ENCODE data around the gene COL18A1. TPM values are rescaled to one million over a fixed set of nuclear protein-coding genes. Genes with fewer than 3 reads are reported as not detected.

Gene COL18A1
- total RNA-seq, 1 experiment from 2014 or later: 170 TPM

- no peaks in the 10 kb centered on the region for H3K9me3 Mint-ChIP-seq (ENCODE audit: unreplicated experiment)
- H3K4me3 ChIP-seq (ENCODE audit: low read depth, low read length): no peak overlapping the region
- ChIA-PET POLR2A (no interaction called here), CTCF (interaction anchor here (1.2 kb wide), 1 partner anchor 13 kb away, joined by 4 read pairs; no protein-coding TSS in a partner anchor)
- TF ChIP-seq CTCF (IDR thresholded peaks at IDR 0.05; ENCODE audit: insufficient read depth in 1 of 2, low read depth in 1 of 2, low read length in 1 of 2, severe bottlenecking in 1 of 2, unreplicated experiment in 1 of 2): no peak
- peaks cover 79% of the 10 kb centered on the region for H3K36me3 Mint-ChIP-seq (ENCODE audit: insufficient read depth, unreplicated experiment)
- no TSS peak for BruUV-seq (replicated peaks)
- H3K4me1 Mint-ChIP-seq (ENCODE audit: low read depth, unreplicated experiment): no peaks in the 10 kb centered on the region
- no peak for DNase-seq
- no peak overlapping the region for H3K4me3 Mint-ChIP-seq (ENCODE audit: unreplicated experiment)
- H3K27ac Mint-ChIP-seq (ENCODE audit: unreplicated experiment): no peak overlapping the region
- peaks cover 10% of the 10 kb centered on the region; the same call in 1 of the 2 replicates for H3K36me3 ChIP-seq (ENCODE audit: control insufficient read depth, insufficient read depth, low read length)
- H3K27me3 ChIP-seq (replicated peaks; ENCODE audit: control insufficient read depth, insufficient read depth, low read length): no peaks in the 10 kb centered on the region
- no peaks in the 10 kb centered on the region for H3K4me1 ChIP-seq
- no peaks in the 10 kb centered on the region for H3K9me3 ChIP-seq
- no peaks in the 10 kb centered on the region for H3K27me3 Mint-ChIP-seq (ENCODE audit: insufficient read depth, unreplicated experiment)
- intact Hi-C loops (cut with micrococcal nuclease; ENCODE audit: unreplicated experiment): no loop called here
Observed at GRCh38 chr21:45481977-45482898, 77.3 kb downstream of the COL18A1 start.

GRCh38 chr21:45482899-45483821, 78.2 kb downstream of the COL18A1 start:
- no peaks in the 10 kb centered on the region for H3K9me3 ChIP-seq
- Mint-ChIP-seq H3K27me3 (ENCODE audit: insufficient read depth, unreplicated experiment) (no peaks in the 10 kb centered on the region), H3K36me3 (ENCODE audit: insufficient read depth, unreplicated experiment) (peaks cover 77% of the 10 kb centered on the region), H3K4me3 (ENCODE audit: unreplicated experiment) (no peak overlapping the region), H3K9me3 (ENCODE audit: unreplicated experiment) (no peaks in the 10 kb centered on the region), H3K27ac (ENCODE audit: unreplicated experiment) (no peak overlapping the region), H3K4me1 (ENCODE audit: low read depth, unreplicated experiment) (no peaks in the 10 kb centered on the region)
- no peak for DNase-seq
- H3K4me1 ChIP-seq: no peaks in the 10 kb centered on the region
- no peaks in the 10 kb centered on the region for H3K27me3 ChIP-seq (replicated peaks; ENCODE audit: control insufficient read depth, insufficient read depth, low read length)
- POLR2A ChIA-PET: no interaction called here
- TF ChIP-seq CTCF (IDR thresholded peaks at IDR 0.05; ENCODE audit: insufficient read depth in 1 of 2, low read depth in 1 of 2, low read length in 1 of 2, severe bottlenecking in 1 of 2, unreplicated experiment in 1 of 2): no peak
- intact Hi-C loops (cut with micrococcal nuclease; ENCODE audit: unreplicated experiment): no loop called here
- no peak overlapping the region for H3K4me3 ChIP-seq (ENCODE audit: low read depth, low read length)
- CTCF ChIA-PET: interaction anchor here (1.2 kb wide), 1 partner anchor 14 kb away, joined by 4 read pairs; no protein-coding TSS in a partner anchor
- H3K36me3 ChIP-seq (ENCODE audit: control insufficient read depth, insufficient read depth, low read length): peaks cover 8% of the 10 kb centered on the region; the same call in 1 of the 2 replicates
- no TSS peak for BruUV-seq (replicated peaks)

GRCh38 chr21:45484318-45484717, 79.4 kb downstream of the COL18A1 start:
- H3K4me1 ChIP-seq: no peaks in the 10 kb centered on the region
- POLR2A ChIA-PET: no interaction called here
- H3K4me3 ChIP-seq (ENCODE audit: low read depth, low read length): no peak overlapping the region
- H3K27me3 ChIP-seq (replicated peaks; ENCODE audit: control insufficient read depth, insufficient read depth, low read length): no peaks in the 10 kb centered on the region
- H3K9me3 ChIP-seq: no peaks in the 10 kb centered on the region
- BruUV-seq (replicated peaks): no TSS peak
- H3K36me3 ChIP-seq (ENCODE audit: control insufficient read depth, insufficient read depth, low read length): 0 out of 2 replicates have a peak, but pooled peaks cover 8% of the 10 kb centered on the region
- H3K27ac Mint-ChIP-seq (ENCODE audit: unreplicated experiment): no peak overlapping the region
- H3K4me3 Mint-ChIP-seq (ENCODE audit: unreplicated experiment): no peak overlapping the region
- H3K4me1 Mint-ChIP-seq (ENCODE audit: low read depth, unreplicated experiment): no peaks in the 10 kb centered on the region
- H3K27me3 Mint-ChIP-seq (ENCODE audit: insufficient read depth, unreplicated experiment): no peaks in the 10 kb centered on the region
- peaks cover 76% of the 10 kb centered on the region for H3K36me3 Mint-ChIP-seq (ENCODE audit: insufficient read depth, unreplicated experiment)
- CTCF ChIA-PET: no interaction called here
- no peak for TF ChIP-seq CTCF (IDR thresholded peaks at IDR 0.05; ENCODE audit: insufficient read depth in 1 of 2, low read depth in 1 of 2, low read length in 1 of 2, severe bottlenecking in 1 of 2, unreplicated experiment in 1 of 2)
- intact Hi-C loops (cut with micrococcal nuclease; ENCODE audit: unreplicated experiment): no loop called here
- no peaks in the 10 kb centered on the region for H3K9me3 Mint-ChIP-seq (ENCODE audit: unreplicated experiment)
- DNase-seq: no peak

All from Caco-2 (cell line).